Loucy (cell line): ENCODE data around the gene SGSM2.

ENCODE experiments used
- EZH2phosphoT487 ChIP-seq: fragments of 200-600 bp; IDR thresholded peaks from 2 replicates; pipeline ENCODE4 v1.6.1; 2018; ENCODE audit warnings: antibody characterized with exemption, mild to moderate bottlenecking, moderate library complexity, borderline replicate concordance
- TF ChIP-seq, protein P1 (sequence below): fragments of 200-600 bp; sonication (generic); conservative IDR thresholded peaks from 2 replicates; pipeline ENCODE4 v1.5.1; 2014; ENCODE audit warnings: mild to moderate bottlenecking, antibody characterized with exemption, low read length

DNA sequence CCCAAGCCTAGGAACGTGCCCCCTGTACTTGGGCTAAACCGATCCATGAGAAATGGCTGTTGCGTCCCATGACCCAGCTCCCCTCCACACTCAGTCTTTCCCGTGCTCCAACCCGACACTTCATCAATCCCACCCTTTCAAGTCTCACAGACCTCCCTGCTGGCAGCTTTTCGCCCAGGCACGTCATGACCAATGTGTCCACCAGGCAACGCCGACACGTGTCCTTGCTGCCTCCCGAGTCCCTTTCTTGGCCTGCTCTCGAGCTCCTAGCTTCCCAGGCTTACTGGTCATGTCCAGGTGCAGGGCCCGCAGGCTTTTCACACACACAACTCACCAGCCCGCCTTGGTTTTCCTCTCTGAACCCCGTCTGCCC lies 51.4 kb downstream of the SGSM2 start:
- TF ChIP-seq, protein P1, sequence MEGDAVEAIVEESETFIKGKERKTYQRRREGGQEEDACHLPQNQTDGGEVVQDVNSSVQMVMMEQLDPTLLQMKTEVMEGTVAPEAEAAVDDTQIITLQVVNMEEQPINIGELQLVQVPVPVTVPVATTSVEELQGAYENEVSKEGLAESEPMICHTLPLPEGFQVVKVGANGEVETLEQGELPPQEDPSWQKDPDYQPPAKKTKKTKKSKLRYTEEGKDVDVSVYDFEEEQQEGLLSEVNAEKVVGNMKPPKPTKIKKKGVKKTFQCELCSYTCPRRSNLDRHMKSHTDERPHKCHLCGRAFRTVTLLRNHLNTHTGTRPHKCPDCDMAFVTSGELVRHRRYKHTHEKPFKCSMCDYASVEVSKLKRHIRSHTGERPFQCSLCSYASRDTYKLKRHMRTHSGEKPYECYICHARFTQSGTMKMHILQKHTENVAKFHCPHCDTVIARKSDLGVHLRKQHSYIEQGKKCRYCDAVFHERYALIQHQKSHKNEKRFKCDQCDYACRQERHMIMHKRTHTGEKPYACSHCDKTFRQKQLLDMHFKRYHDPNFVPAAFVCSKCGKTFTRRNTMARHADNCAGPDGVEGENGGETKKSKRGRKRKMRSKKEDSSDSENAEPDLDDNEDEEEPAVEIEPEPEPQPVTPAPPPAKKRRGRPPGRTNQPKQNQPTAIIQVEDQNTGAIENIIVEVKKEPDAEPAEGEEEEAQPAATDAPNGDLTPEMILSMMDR: no peak
- TF ChIP-seq EZH2phosphoT487: no peak
